Measurements from ENCODE around the gene MLLT3. TPM values are rescaled to one million over a fixed set of nuclear protein-coding genes. Genes with fewer than 3 reads are reported as not detected.

MLLT3 gene
- total RNA-seq, 1 donor from 2014 or later = 7.7 TPM

DNA sequence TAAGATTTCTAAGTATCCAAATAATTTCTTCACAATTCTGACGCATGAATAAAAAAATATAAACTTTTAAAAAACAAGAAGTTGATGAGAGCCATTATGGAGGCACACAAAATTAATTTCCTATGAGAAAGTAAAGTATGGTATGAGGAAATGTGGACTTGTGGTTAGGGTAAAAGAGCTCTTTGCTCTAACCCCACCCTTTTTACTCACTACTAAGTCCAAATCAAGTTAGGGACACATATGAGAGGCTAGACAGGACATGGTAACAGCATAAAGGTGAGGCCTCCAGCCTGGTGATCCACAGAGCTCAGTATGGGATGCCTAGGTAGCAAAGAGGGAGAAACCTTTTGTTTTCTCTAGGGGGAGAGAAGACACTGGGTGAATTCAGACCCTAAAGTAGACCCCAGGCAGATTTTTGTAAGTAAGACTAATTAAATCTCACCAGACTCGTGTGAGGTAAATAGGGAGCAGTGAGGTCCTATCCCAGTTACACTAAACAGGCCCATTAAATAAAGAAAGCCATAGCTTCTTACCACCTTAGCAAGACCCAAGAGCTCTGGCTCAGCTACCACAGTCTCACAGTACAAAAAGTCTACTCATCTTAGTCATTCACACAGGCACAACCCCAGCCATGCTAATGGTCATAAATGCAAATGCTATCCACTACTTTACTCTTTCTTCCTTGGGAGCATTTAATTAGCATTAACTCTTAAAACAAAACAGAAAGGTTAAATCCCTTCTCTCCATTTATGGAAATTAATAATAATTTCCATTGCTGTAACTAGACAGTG, 42.6 kb downstream of the MLLT3 start:
- no peak overlapping the region for H3K27ac Mint-ChIP-seq (ENCODE audit: unreplicated experiment)
- no peak for TF ChIP-seq CTCF (IDR thresholded peaks at IDR 0.05)
- H3K27me3 Mint-ChIP-seq (ENCODE audit: low read depth) = peaks cover 4% of the 10 kb centered on the region
- H3K4me1 Mint-ChIP-seq (ENCODE audit: low read depth) = no peaks in the 10 kb centered on the region
- H3K9me3 Mint-ChIP-seq (ENCODE audit: low read depth) = peaks cover 14% of the 10 kb centered on the region
- H3K4me3 Mint-ChIP-seq (ENCODE audit: unreplicated experiment) = no peak overlapping the region
- no peak for DNase-seq (ENCODE audit: low spot score)
- peaks cover 6% of the 10 kb centered on the region for H3K36me3 Mint-ChIP-seq (ENCODE audit: low read depth)

DNA sequence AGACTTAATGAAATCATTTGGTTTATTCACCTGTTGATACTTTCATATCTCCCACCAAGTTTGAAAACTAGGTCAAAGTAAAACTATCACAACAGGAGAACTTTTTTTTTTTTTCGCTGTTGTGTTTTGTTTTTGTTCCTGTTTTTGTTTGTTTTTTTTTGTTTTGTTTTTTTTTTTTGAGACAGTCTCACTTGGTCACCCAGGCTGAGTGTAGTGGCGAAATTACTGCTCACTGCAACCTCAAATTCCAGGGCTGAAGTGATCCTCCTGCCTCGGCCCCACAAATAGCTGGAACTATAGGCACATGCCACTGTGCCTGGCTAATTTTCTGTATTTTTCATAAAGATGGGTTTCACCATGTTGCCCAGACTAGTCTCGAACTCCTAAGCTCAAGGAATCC, 49.3 kb downstream of the MLLT3 start:
- Mint-ChIP-seq H3K36me3 (ENCODE audit: low read depth) (peaks cover 6% of the 10 kb centered on the region), H3K9me3 (ENCODE audit: low read depth) (peaks cover 14% of the 10 kb centered on the region), H3K27ac (ENCODE audit: unreplicated experiment) (no peak overlapping the region), H3K27me3 (ENCODE audit: low read depth) (no peaks in the 10 kb centered on the region), H3K4me1 (ENCODE audit: low read depth) (peaks cover 31% of the 10 kb centered on the region), H3K4me3 (ENCODE audit: unreplicated experiment) (no peak overlapping the region)
- no peak for DNase-seq (ENCODE audit: low spot score)
- no peak for TF ChIP-seq CTCF (IDR thresholded peaks at IDR 0.05)

DNA sequence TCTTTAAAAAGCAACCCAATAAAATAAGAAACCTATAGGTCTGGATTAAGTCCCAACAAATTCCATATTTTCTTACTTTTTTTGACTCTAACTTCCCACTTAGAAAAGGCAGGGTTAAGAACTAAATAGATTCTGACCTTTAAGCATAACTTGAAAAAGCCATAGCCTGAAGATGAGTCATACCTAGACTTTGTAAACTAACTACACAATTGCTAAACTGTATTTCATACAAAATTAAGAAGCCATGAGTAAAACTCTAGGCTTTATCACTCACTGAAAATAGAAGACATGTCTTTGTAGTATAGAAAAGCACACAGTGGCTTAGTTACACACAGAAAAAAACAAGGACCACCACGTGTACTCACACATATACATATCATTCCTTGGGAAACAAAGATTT, 51.5 kb downstream of the MLLT3 start:
- DNase-seq (ENCODE audit: low spot score) = no peak
- peaks cover 7% of the 10 kb centered on the region for H3K9me3 Mint-ChIP-seq (ENCODE audit: low read depth)
- H3K27ac Mint-ChIP-seq (ENCODE audit: unreplicated experiment) = no peak overlapping the region
- H3K27me3 Mint-ChIP-seq (ENCODE audit: low read depth) = no peaks in the 10 kb centered on the region
- H3K36me3 Mint-ChIP-seq (ENCODE audit: low read depth) = peaks cover 5% of the 10 kb centered on the region
- TF ChIP-seq CTCF (IDR thresholded peaks at IDR 0.05) = no peak
- H3K4me3 Mint-ChIP-seq (ENCODE audit: unreplicated experiment) = no peak overlapping the region
- H3K4me1 Mint-ChIP-seq (ENCODE audit: low read depth) = peaks cover 37% of the 10 kb centered on the region

GRCh38 chr9:20570087-20570486, 52.2 kb downstream of the MLLT3 start:
- H3K4me3 Mint-ChIP-seq (ENCODE audit: unreplicated experiment) = no peak overlapping the region

DNA sequence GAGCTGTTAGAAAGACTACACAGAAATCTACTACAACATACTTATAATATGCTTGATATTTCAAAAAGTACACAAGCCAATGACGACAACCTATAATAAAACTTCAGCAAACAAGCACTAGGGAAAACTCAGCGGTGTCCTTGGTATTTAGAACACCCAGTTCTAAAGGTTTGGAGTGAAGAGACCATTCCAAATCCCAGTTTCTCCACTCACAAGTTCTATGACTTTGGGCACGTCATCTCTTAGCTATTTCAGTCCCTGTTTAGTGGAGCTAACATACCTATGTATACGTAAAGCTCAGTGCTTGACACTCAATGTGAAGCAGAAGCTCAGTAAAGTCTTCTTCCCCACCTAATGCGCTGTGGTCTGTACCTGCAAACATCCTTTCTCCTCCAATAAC, 52.8 kb downstream of the MLLT3 start:
- no peak overlapping the region for H3K4me3 Mint-ChIP-seq (ENCODE audit: unreplicated experiment)
- H3K27me3 Mint-ChIP-seq (ENCODE audit: low read depth) = no peaks in the 10 kb centered on the region
- peaks cover 37% of the 10 kb centered on the region for H3K4me1 Mint-ChIP-seq (ENCODE audit: low read depth)
- no peak for DNase-seq (ENCODE audit: low spot score)
- TF ChIP-seq CTCF (IDR thresholded peaks at IDR 0.05) = no peak
- no peak overlapping the region for H3K27ac Mint-ChIP-seq (ENCODE audit: unreplicated experiment)
- H3K36me3 Mint-ChIP-seq (ENCODE audit: low read depth) = no peaks in the 10 kb centered on the region
- H3K9me3 Mint-ChIP-seq (ENCODE audit: low read depth) = no peaks in the 10 kb centered on the region

More at GRCh38 chr9:20570087-20570486, 52.2 kb downstream of the MLLT3 start:
- Mint-ChIP-seq H3K4me1 (ENCODE audit: low read depth) (peaks cover 37% of the 10 kb centered on the region), H3K27ac (ENCODE audit: unreplicated experiment) (peak overlapping the region; percentile 1), H3K36me3 (ENCODE audit: low read depth) (peaks cover 3% of the 10 kb centered on the region), H3K9me3 (ENCODE audit: low read depth) (peaks cover 3% of the 10 kb centered on the region), H3K27me3 (ENCODE audit: low read depth) (no peaks in the 10 kb centered on the region)
- DNase-seq (ENCODE audit: low spot score) = no peak
- TF ChIP-seq CTCF (IDR thresholded peaks at IDR 0.05) = no peak
